ENCODE results near the gene NUP85.

NUP85 gene

GRCh38 chr17:75238020-75238580 lies 32.6 kb downstream of the NUP85 start:
- H3K4me3 ChIP-seq (ENCODE audit: low read depth, low read length, poor library complexity, severe bottlenecking): no peak overlapping the region
- no peak overlapping the region for H3K9ac ChIP-seq (ENCODE audit: low read length)
- TF ChIP-seq CTCF (IDR thresholded peaks at IDR 0.05; ENCODE audit: low read length) (no peak), EZH2 (IDR thresholded peaks at IDR 0.05; ENCODE audit: borderline replicate concordance, low read length) (no peak)
- H3K27ac ChIP-seq (ENCODE audit: low read depth, low read length, poor library complexity, severe bottlenecking): no peak overlapping the region
- no peaks in the 10 kb centered on the region for H3K79me2 ChIP-seq (ENCODE audit: insufficient read depth, low read length)
- H3K4me2 ChIP-seq (ENCODE audit: low read length): no peak overlapping the region
- peaks cover 86% of the 10 kb centered on the region for H3K36me3 ChIP-seq (ENCODE audit: insufficient read depth, low read length)
- no peaks in the 10 kb centered on the region for H3K9me3 ChIP-seq (ENCODE audit: low read length)
- H4K20me1 ChIP-seq (ENCODE audit: insufficient read depth, low read length): no peaks in the 10 kb centered on the region
- H3K27me3 ChIP-seq (ENCODE audit: insufficient read depth, low read length): no peaks in the 10 kb centered on the region
- peaks cover 18% of the 10 kb centered on the region for H3K4me1 ChIP-seq (ENCODE audit: insufficient read depth, low read length, severe bottlenecking)
- H3K9me2 ChIP-seq (ENCODE audit: low read depth, low read length): no peaks in the 10 kb centered on the region
- H2AFZ ChIP-seq (ENCODE audit: low read length): no peak overlapping the region
- 0 out of 2 replicates have a peak, but pooled peaks cover 3% of the 10 kb centered on the region for H3F3A ChIP-seq (ENCODE audit: insufficient read depth, low read length)

- Histone ChIP-seq H3K9ac (ENCODE audit: low read length) (no peak overlapping the region), H3K36me3 (ENCODE audit: insufficient read depth, low read length) (peaks cover 89% of the 10 kb centered on the region), H3K4me1 (ENCODE audit: insufficient read depth, low read length, severe bottlenecking) (peaks cover 25% of the 10 kb centered on the region), H3K79me2 (ENCODE audit: insufficient read depth, low read length) (no peaks in the 10 kb centered on the region), H3K4me2 (ENCODE audit: low read length) (no peak overlapping the region), H4K20me1 (ENCODE audit: insufficient read depth, low read length) (no peaks in the 10 kb centered on the region), H3K4me3 (ENCODE audit: low read depth, low read length, poor library complexity, severe bottlenecking) (no peak overlapping the region), H3F3A (ENCODE audit: insufficient read depth, low read length) (0 out of 2 replicates have a peak, but pooled peaks cover 3% of the 10 kb centered on the region), H3K9me2 (ENCODE audit: low read depth, low read length) (no peaks in the 10 kb centered on the region), H3K27me3 (ENCODE audit: insufficient read depth, low read length) (no peaks in the 10 kb centered on the region), H2AFZ (ENCODE audit: low read length) (no peak overlapping the region), H3K9me3 (ENCODE audit: low read length) (no peaks in the 10 kb centered on the region), H3K27ac (ENCODE audit: low read depth, low read length, poor library complexity, severe bottlenecking) (no peak overlapping the region)
- TF ChIP-seq CTCF (IDR thresholded peaks at IDR 0.05; ENCODE audit: low read length) (peak; percentile 93), EZH2 (IDR thresholded peaks at IDR 0.05; ENCODE audit: borderline replicate concordance, low read length) (no peak)
Observed at GRCh38 chr17:75238684-75239191, 33.3 kb downstream of the NUP85 start.

GRCh38 chr17:75239214-75239613 lies 33.7 kb downstream of the NUP85 start:
- Histone ChIP-seq H3K9me2 (ENCODE audit: low read depth, low read length) (no peaks in the 10 kb centered on the region), H3K4me2 (ENCODE audit: low read length) (no peak overlapping the region), H2AFZ (ENCODE audit: low read length) (no peak overlapping the region), H4K20me1 (ENCODE audit: insufficient read depth, low read length) (no peaks in the 10 kb centered on the region), H3K4me3 (ENCODE audit: low read depth, low read length, poor library complexity, severe bottlenecking) (no peak overlapping the region), H3K4me1 (ENCODE audit: insufficient read depth, low read length, severe bottlenecking) (peaks cover 30% of the 10 kb centered on the region), H3F3A (ENCODE audit: insufficient read depth, low read length) (peaks cover 5% of the 10 kb centered on the region; the same call in 1 of the 2 replicates), H3K27ac (ENCODE audit: low read depth, low read length, poor library complexity, severe bottlenecking) (no peak overlapping the region), H3K36me3 (ENCODE audit: insufficient read depth, low read length) (peaks cover 91% of the 10 kb centered on the region), H3K9ac (ENCODE audit: low read length) (no peak overlapping the region), H3K79me2 (ENCODE audit: insufficient read depth, low read length) (no peaks in the 10 kb centered on the region), H3K9me3 (ENCODE audit: low read length) (no peaks in the 10 kb centered on the region), H3K27me3 (ENCODE audit: insufficient read depth, low read length) (no peaks in the 10 kb centered on the region)
- no peak for TF ChIP-seq CTCF (IDR thresholded peaks at IDR 0.05; ENCODE audit: low read length)
- TF ChIP-seq EZH2 (IDR thresholded peaks at IDR 0.05; ENCODE audit: borderline replicate concordance, low read length): no peak

Data from OCI-LY1 (cell line).